Adrenal gland (tissue), 5 donors: ENCODE measurements around the gene PTCH1.

Experiments
- CTCF ChIP-seq, 6 experiments: fragments of 450-650 bp in 4 of 6; fragments of 200-600 bp in 2 of 6; sonication (generic) in 1 of 6; IDR thresholded peaks; 1 replicate in 5 of 6; 2 replicates in 1 of 6; pipeline versions ENCODE4 v1.5.1 to v1.8.0; 2016 to 2021; ENCODE audit warnings: antibody characterized with exemption in 6 of 6, mild to moderate bottlenecking in 2 of 6, moderate library complexity in 1 of 6
- POLR2A ChIP-seq, 2 donors: fragments of 450-650 bp; IDR thresholded peaks; one replicate each; pipeline ENCODE4 v1.6.1; 2017; ENCODE audit warnings: antibody characterized with exemption in 2 of 2, mild to moderate bottlenecking in 2 of 2, moderate library complexity in 1 of 2
- donor health status: DM: no; HTN: no; CAD: no.

GRCh38 chr9:95463148-95464060 lies 53.4 kb downstream of the PTCH1 start:
- TF ChIP-seq CTCF (IDR thresholded peaks at IDR 0.05) = no peak
- TF ChIP-seq POLR2A (IDR thresholded peaks at IDR 0.05) = no peak
